A549 treated with Hydrocortisone at 1 μM for 4 hours (cell line): ENCODE results near the gene RRAGD. TPM values are rescaled to one million over a fixed set of nuclear protein-coding genes. Genes with fewer than 3 reads are reported as not detected.

ENCODE experiments used
- total RNA-seq: library from RNA; stranded (reverse); fragments of 200-300 nt; extraction: Qiagen RNA extraction; gene quantifications from 5 replicates; pipeline ENCODE4 v1.2.3, GENCODE V29; 2022

The RRAGD gene, protein sequence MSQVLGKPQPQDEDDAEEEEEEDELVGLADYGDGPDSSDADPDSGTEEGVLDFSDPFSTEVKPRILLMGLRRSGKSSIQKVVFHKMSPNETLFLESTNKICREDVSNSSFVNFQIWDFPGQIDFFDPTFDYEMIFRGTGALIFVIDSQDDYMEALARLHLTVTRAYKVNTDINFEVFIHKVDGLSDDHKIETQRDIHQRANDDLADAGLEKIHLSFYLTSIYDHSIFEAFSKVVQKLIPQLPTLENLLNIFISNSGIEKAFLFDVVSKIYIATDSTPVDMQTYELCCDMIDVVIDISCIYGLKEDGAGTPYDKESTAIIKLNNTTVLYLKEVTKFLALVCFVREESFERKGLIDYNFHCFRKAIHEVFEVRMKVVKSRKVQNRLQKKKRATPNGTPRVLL
- total RNA-seq = 3.5 to 4.8 TPM (median 4.6 TPM) in 5 replicates

GRCh38 chr6:89412071-89413005, at the start of gene RRAGD:
RRAGD (minus strand) TSS chr6:89412273; CDS start chr6:89411993, 280 bp downstream.

DNA sequence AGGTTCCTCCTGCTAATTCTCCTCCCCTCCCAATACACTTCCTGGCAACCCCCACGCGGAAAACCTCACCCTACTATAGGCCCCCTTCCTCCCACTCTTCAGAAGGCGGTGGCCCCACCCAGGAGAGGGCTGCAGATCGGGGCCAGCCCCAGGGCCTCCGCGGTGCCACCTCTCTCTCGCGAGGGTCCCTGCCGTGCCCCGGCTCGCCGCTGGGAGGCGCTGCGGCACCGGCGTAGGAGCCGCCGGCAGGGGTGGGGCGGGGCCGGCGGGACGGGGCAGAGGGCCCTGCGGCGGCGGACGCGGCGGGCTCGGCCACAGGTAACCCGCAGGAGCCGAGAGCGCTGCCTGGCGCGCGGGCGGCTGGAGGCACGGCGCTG, 20.8 kb upstream of the RRAGD start, which contains the start of gene ANKRD6:
Gene ANKRD6 (plus strand): TSS at position 278 of the 377 bp plus-strand sequence. CDS start 133,825 bp downstream, outside the sequence.

DNA sequence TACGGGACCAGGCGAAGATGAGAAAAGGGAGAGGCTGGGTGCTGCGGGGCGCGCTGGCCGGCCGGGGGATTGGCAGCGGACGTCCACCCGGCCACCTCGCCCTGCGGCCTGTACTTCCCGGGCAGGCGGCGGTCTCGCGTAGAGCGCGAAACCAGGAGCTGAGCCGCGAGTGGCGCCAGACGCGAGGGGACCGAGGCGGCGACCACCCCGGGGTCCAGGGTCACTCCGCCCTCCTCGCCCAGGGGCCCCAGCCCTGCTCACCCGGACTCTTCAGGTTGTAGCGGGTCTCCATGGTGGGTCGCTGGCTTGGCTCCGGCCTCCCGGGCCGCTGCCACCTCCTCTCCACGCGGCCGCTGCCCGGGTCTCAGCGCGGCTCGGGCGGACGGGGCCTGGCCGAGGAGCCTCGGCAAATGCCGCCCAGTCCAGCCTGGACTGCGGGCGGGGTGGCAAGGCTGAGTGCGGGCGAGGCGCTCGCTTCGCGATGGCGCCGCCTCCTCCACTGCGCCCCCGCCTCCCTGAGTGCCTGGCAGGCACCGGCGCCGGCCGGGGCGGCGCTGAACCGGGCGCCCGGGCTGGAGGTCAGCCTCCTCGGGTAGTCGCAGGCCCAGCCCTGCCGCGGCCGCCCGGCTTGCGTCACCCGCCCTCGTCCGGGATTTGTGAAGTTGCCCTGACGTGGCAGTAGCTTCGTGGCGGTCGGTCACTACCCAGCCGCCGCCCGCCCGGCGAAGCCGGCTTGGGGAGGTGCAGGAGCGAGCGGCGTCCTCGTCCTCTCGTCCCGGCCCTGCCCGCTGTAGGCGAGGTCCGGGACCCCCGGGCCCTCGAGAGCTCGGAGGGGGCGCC, 59.6 kb downstream of the RRAGD start, which contains the start of gene UBE2J1:
Gene UBE2J1 (minus strand): TSS at position 445 of the 840 bp plus-strand sequence. CDS start 153 bp downstream, at position 292.

DNA sequence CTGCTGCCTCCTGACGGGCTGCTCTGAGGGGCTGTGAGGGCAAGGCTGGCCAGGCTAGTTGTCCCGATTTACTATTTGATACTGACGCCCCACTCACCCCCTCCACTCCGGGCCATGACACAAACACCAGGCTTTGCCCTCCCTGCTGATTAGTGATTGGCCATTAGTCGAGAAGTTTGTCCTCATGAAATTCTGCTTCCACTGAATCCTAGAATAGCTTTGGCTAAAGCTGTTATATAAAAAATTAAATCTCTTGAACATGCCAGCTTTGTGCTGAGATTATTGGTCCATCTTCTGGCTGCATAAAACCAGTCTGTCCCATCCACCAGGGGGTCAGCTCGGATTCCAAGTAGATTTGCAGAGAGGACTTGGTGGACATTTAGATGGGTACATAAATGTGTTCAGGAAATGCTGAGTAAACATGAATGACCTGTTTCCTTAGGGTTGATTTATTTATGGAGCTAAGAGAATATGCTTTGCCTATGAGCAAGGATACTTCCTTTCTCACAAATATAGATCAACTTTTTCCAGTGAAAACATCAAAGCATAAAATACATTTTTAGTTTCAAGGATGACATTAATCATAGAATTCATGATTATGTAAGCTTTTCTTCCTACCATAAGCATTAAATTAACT, 96.7 kb downstream of the RRAGD start, which contains the start of gene GABRR2:
Gene GABRR2 (minus strand): TSS at position 51 of the 637 bp plus-strand sequence. CDS start 134 bp downstream, outside the sequence.

Other genes starting within 250 kb of the RRAGD start
- not detected in 5 replicates for gene GABRR1, start 194.9 kb downstream of the RRAGD start, total RNA-seq
- 0.06 to 0.09 TPM in 2 of 5 replicates, not detected in the others for gene GABRR2, start 97.0 kb downstream of the RRAGD start, total RNA-seq
- gene UBE2J1, start 59.6 kb downstream of the RRAGD start, total RNA-seq = 12.1 to 17.4 TPM (median 14.5 TPM) in 5 replicates
- 1.5 to 2.4 TPM (median 1.8 TPM) in 5 replicates for gene ANKRD6, start 20.9 kb upstream of the RRAGD start, total RNA-seq
- gene LYRM2, start 226.5 kb upstream of the RRAGD start, total RNA-seq = 28.9 to 38.9 TPM (median 29.9 TPM) in 5 replicates